Keratinocyte (primary cell): ENCODE results near the gene PARD3. TPM values are rescaled to one million over a fixed set of nuclear protein-coding genes. Genes with fewer than 3 reads are reported as not detected.

Experiments
- DNase-seq: peaks from one replicate; pipeline ENCODE4 v3.0.0-alpha.2; 2011; ENCODE audit warnings: low read depth, missing footprints, low spot score
- FAIRE-seq: peaks from 2 replicates; lab custom pipeline; 2011; peaks lifted over from hg19 to GRCh38; lab: Jason Lieb, UNC
- H2AFZ ChIP-seq: 2 replicates; pipeline ENCODE4 v1.6.0; 2012; ENCODE audit warnings: low read length, control low read depth, inconsistent platforms; ENCODE audit not compliant: control insufficient read depth
- H3K27ac ChIP-seq: 2 replicates; pipeline ENCODE4 v1.5.1; 2011; ENCODE audit warnings: low read length; ENCODE audit not compliant: control insufficient read depth, insufficient read depth
- H3K27me3 ChIP-seq: 3 replicates; pipeline ENCODE4 v1.6.0; 2011; ENCODE audit warnings: low read length; ENCODE audit not compliant: control insufficient read depth, insufficient read depth; ENCODE audit errors: extremely low read depth
- H3K36me3 ChIP-seq, 2 experiments: 2 replicates in 1 of 2; 3 replicates in 1 of 2; pipeline ENCODE4 v1.5.1; 2011; ENCODE audit warnings: low read length in 2 of 2, mild to moderate bottlenecking in 1 of 2; ENCODE audit not compliant: control insufficient read depth in 2 of 2, insufficient read depth in 2 of 2; ENCODE audit errors: extremely low read depth in 1 of 2
- H3K4me1 ChIP-seq: 3 replicates; pipeline ENCODE4 v1.5.1; 2011; ENCODE audit warnings: low read length; ENCODE audit not compliant: control insufficient read depth, insufficient read depth; ENCODE audit errors: extremely low read depth
- H3K4me2 ChIP-seq: 3 replicates; pipeline ENCODE4 v1.6.0; 2011; ENCODE audit warnings: low read depth, low read length; ENCODE audit not compliant: control insufficient read depth, insufficient read depth; ENCODE audit errors: extremely low read depth
- H3K4me3 ChIP-seq, 3 experiments: fragments of 200-600 bp in 1 of 3; sonication (generic) in 1 of 3; 2 replicates in 2 of 3; 3 replicates in 1 of 3; pipeline ENCODE4 v1.5.1; 2011 to 2016; ENCODE audit warnings: low read length in 3 of 3, mild to moderate bottlenecking in 3 of 3, control low read depth in 2 of 3, inconsistent platforms in 1 of 3, low read depth in 1 of 3, mixed read lengths in 1 of 3, mixed run types in 1 of 3, moderate library complexity in 1 of 3; ENCODE audit not compliant: control insufficient read depth in 2 of 3, insufficient read depth in 2 of 3; ENCODE audit errors: extremely low read depth in 1 of 3
- H3K79me2 ChIP-seq: 2 replicates; pipeline ENCODE4 v1.6.0; 2012; ENCODE audit warnings: low read length; ENCODE audit not compliant: control insufficient read depth, insufficient read depth
- H3K9ac ChIP-seq: 3 replicates; pipeline ENCODE4 v1.6.0; 2011; ENCODE audit warnings: low read length; ENCODE audit not compliant: control insufficient read depth, insufficient read depth; ENCODE audit errors: extremely low read depth
- H3K9me1 ChIP-seq: 3 replicates; pipeline ENCODE4 v1.6.0; 2011; ENCODE audit warnings: low read length; ENCODE audit not compliant: control insufficient read depth, insufficient read depth; ENCODE audit errors: extremely low read depth
- H3K9me3 ChIP-seq: 2 replicates; pipeline ENCODE4 v1.5.1; 2012; ENCODE audit warnings: low read depth, low read length; ENCODE audit not compliant: control insufficient read depth
- H4K20me1 ChIP-seq: 3 replicates; pipeline ENCODE4 v1.6.0; 2011; ENCODE audit warnings: low read length; ENCODE audit not compliant: control insufficient read depth, insufficient read depth; ENCODE audit errors: extremely low read depth
- EZH2 ChIP-seq: IDR thresholded peaks from one replicate; pipeline ENCODE4 v1.6.1; 2012; ENCODE audit warnings: inconsistent platforms, mild to moderate bottlenecking, low read length, moderate library complexity
- dilution Hi-C: fragments of 300-500 bp; cut with MboI; formaldehyde crosslinking; loops from one replicate; pipeline ENCODE4 v1.7.0; 2020; ENCODE audit warnings: low sequenced_read_pairs; ENCODE audit not compliant: extremely low pct_ligation_motif_present
- polyA plus RNA-seq, 5 experiments: library from polyadenylated mRNA; depleted of rRNA in 3 of 5; stranded (reverse) in 3 of 5; stranded (forward) in 1 of 5; unstranded in 1 of 5; fragments of >200 nt; gene quantifications; 1 replicate in 1 of 5; 2 replicates in 3 of 5; 3 replicates in 1 of 5; pipeline versions ENCODE4 v1.2.1 to v1.2.3, GENCODE V29; 2011 to 2012; ENCODE audit warnings: missing spikeins in 2 of 5, low read depth in 1 of 5, low replicate concordance in 1 of 5
- TF ChIP-seq, protein P1 (sequence below), 3 experiments: IDR thresholded peaks in 1 of 3; conservative IDR thresholded peaks in 1 of 3; optimal IDR thresholded peaks in 1 of 3; 2 replicates in 2 of 3; 3 replicates in 1 of 3; pipeline versions ENCODE3 to v1.5.1; 2011; ENCODE audit warnings: low read length in 3 of 3, mild to moderate bottlenecking in 3 of 3, moderate library complexity in 2 of 3, control low read depth in 1 of 3, inconsistent platforms in 1 of 3; ENCODE audit not compliant: insufficient read depth in 2 of 3; ENCODE audit errors: extremely low read depth in 1 of 3

Gene PARD3
- polyA plus RNA-seq, 1 donor (not counting 4 experiments of a cell fraction or from before 2014, with no cell fraction given), result 46.4 TPM

DNA sequence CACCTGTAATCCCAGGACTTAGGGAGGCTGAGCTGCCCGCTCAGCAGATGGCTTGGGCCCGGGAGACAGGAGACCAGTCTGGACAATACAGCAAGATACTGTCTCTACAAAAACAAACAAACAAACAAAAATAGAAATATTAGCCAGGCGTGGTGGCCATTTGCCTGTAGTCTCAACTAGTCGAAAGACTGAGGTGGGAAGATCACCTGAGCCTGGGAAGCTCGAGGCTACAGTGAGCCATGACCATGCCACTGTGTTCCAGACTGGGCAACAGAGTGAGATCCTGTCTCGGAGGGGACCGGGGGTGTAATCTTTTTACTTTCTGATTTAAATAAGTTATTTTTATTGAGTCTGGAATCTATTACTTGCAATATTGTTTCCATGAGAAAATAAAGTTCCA lies 274.6 kb downstream of the PARD3 start:
- Histone ChIP-seq H3K27ac (no peak overlapping the region), H3K9ac (no peak overlapping the region), H2AFZ (no peak overlapping the region), H3K4me2 (no peak overlapping the region), H3K27me3 (no peaks in the 10 kb centered on the region), H3K9me1 (no peaks in the 10 kb centered on the region), H3K4me3 (no peak overlapping the region), H4K20me1 (no peaks in the 10 kb centered on the region), H3K9me3 (no peaks in the 10 kb centered on the region), H3K79me2 (peaks cover 7% of the 10 kb centered on the region), H3K36me3 (peaks cover 2 to 4% of the 10 kb centered on the region in 2 experiments), H3K4me1 (no peaks in the 10 kb centered on the region)
- dilution Hi-C loops, result no loop called here
- DNase-seq (no peak), FAIRE-seq (no peak)
- TF ChIP-seq EZH2, result no peak
- TF ChIP-seq, protein P1, sequence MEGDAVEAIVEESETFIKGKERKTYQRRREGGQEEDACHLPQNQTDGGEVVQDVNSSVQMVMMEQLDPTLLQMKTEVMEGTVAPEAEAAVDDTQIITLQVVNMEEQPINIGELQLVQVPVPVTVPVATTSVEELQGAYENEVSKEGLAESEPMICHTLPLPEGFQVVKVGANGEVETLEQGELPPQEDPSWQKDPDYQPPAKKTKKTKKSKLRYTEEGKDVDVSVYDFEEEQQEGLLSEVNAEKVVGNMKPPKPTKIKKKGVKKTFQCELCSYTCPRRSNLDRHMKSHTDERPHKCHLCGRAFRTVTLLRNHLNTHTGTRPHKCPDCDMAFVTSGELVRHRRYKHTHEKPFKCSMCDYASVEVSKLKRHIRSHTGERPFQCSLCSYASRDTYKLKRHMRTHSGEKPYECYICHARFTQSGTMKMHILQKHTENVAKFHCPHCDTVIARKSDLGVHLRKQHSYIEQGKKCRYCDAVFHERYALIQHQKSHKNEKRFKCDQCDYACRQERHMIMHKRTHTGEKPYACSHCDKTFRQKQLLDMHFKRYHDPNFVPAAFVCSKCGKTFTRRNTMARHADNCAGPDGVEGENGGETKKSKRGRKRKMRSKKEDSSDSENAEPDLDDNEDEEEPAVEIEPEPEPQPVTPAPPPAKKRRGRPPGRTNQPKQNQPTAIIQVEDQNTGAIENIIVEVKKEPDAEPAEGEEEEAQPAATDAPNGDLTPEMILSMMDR (optimal IDR thresholded peaks at IDR 0.05 in 1 of 3, IDR thresholded peaks at IDR 0.05 in 1 of 3, conservative IDR thresholded peaks at IDR 0.05 in 1 of 3; ENCODE audit: extremely low read depth in 1 of 3, insufficient read depth in 2 of 3, low read length in 3 of 3), result no peak

DNA sequence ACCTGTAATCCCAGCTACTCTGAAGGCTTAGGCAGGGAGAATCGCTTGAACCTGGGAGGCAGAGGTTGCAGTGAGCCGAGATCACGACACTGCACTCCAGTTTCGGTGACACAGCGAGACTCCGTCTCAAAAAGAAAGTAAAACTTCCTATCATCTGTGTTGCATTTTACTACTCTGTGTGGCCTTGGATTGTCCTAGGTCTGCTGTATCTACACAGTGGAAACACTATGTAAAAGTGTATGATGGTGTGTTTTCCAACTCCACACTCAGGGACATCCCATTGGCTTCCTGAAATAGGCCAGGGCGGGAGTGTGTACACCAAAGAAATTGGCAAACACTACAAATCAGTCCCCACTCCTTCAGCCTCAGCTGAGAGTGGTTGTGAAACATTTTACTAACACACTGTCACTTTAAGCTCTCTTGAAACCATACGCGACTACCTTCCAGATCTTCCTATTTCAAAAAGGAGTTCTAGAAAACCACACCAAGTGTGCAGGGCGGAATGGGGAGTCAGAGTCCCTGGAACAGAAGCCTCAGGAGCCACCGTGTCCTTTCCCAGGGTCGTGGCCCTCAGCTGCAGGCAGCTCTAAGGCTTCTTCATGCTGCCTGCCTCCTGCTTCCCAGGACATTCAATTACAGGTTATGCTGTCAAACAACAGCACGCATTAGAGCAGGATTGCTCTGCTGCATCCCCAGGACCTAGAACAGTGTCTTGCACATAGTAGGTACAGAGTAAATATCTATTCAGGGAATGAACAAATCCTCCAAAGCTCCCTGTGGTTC lies 275.4 kb downstream of the PARD3 start:
- Histone ChIP-seq H3K27me3 (no peaks in the 10 kb centered on the region), H4K20me1 (no peaks in the 10 kb centered on the region), H3K4me1 (no peaks in the 10 kb centered on the region), H3K79me2 (peaks cover 7% of the 10 kb centered on the region), H3K4me3 (no peak overlapping the region), H3K4me2 (no peak overlapping the region), H3K9ac (no peak overlapping the region), H2AFZ (no peak overlapping the region), H3K9me3 (no peaks in the 10 kb centered on the region), H3K27ac (no peak overlapping the region), H3K9me1 (no peaks in the 10 kb centered on the region), H3K36me3 (peaks cover 1 to 4% of the 10 kb centered on the region in 2 experiments)
- FAIRE-seq (no peak), DNase-seq (no peak)
- TF ChIP-seq, protein P1 (optimal IDR thresholded peaks at IDR 0.05 in 1 of 3, IDR thresholded peaks at IDR 0.05 in 1 of 3, conservative IDR thresholded peaks at IDR 0.05 in 1 of 3; ENCODE audit: extremely low read depth in 1 of 3, insufficient read depth in 2 of 3, low read length in 3 of 3), result no peak
- TF ChIP-seq EZH2, result no peak
- dilution Hi-C loops, result no loop called here
